ENCODE measurements around the gene PEX5L. TPM values are rescaled to one million over a fixed set of nuclear protein-coding genes. Genes with fewer than 3 reads are reported as not detected.

PEX5L gene
- total and polyA plus RNA-seq, 2 experiments from 2014 or later = 0.13 to 0.63 TPM

DNA sequence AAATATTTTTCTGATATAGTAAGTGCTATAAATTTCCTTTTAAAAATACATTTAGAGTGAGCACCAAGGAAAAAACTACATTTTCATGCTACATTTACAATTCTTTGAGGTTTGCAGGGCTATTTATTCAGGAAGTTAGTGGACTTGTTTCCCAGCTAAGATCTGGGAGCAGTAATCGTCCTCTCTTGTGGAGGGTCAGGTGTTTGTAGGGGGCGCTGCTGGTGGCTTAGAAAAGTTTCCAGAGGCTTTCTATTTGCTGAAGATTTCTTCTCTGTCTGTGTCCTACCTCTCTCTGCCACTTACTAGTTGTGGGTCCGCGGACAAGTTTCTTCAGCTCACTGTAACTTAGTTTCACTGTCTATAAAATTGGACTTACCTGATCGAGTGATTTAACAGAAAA is 163.9 kb downstream of the PEX5L start:
- H3K9me3 ChIP-seq (ENCODE audit: low read depth) = no peaks in the 10 kb centered on the region
- no peak overlapping the region for H3K27ac ChIP-seq
- no peak overlapping the region for H3K4me2 ChIP-seq
- 59% methylated on average over 5 of the region's 5 CpGs for WGBS (ENCODE audit: low lambda C conversion rate, missing lambda C conversion rate)
- H3K27me3 ChIP-seq = no peaks in the 10 kb centered on the region
- H4K20me1 ChIP-seq (ENCODE audit: insufficient read depth, poor library complexity, severe bottlenecking) = no peaks in the 10 kb centered on the region
- no peaks in the 10 kb centered on the region for H3K79me2 ChIP-seq
- no peak overlapping the region for H3K4me3 ChIP-seq
- DNase-seq (ENCODE audit: low spot score) = no peak
- TF ChIP-seq, protein P1, sequence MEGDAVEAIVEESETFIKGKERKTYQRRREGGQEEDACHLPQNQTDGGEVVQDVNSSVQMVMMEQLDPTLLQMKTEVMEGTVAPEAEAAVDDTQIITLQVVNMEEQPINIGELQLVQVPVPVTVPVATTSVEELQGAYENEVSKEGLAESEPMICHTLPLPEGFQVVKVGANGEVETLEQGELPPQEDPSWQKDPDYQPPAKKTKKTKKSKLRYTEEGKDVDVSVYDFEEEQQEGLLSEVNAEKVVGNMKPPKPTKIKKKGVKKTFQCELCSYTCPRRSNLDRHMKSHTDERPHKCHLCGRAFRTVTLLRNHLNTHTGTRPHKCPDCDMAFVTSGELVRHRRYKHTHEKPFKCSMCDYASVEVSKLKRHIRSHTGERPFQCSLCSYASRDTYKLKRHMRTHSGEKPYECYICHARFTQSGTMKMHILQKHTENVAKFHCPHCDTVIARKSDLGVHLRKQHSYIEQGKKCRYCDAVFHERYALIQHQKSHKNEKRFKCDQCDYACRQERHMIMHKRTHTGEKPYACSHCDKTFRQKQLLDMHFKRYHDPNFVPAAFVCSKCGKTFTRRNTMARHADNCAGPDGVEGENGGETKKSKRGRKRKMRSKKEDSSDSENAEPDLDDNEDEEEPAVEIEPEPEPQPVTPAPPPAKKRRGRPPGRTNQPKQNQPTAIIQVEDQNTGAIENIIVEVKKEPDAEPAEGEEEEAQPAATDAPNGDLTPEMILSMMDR (IDR thresholded peaks at IDR 0.05; ENCODE audit: poor library complexity) = no peak
- TF ChIP-seq EZH2 (IDR thresholded peaks at IDR 0.05; ENCODE audit: borderline replicate concordance) (no peak), EZH2phosphoT487 (IDR thresholded peaks at IDR 0.05; ENCODE audit: low read depth, severe bottlenecking, unreplicated experiment) (no peak)
- no peaks in the 10 kb centered on the region for H3K4me1 ChIP-seq (ENCODE audit: insufficient read depth)
- no peaks in the 10 kb centered on the region for H3K9me2 ChIP-seq (replicated peaks; ENCODE audit: insufficient read depth)
- no peaks in the 10 kb centered on the region for H3K36me3 ChIP-seq (replicated peaks; ENCODE audit: insufficient read depth, low read depth)
- H2AFZ ChIP-seq = no peak overlapping the region

DNA sequence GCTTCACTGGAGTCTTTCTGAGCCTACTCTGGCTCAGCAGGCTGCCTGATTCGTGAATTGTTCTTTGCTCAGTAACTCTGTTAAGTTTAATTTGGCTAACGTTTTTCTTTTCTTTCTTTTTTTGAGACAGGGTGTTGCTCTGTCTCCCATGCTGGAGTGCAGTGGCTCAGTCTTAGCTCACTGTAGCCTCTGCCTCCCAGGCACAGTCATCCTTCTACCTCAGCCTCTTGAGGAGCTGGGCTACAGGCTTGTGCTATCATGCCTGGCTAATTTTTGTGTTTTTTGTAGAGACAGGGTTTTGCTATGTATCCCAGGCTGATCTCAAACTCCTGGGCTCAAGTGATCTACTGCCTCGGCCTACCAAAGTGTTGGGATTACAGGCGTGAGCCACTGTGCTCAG is 165.0 kb downstream of the PEX5L start:
- Histone ChIP-seq H3K27ac (no peak overlapping the region), H3K79me2 (no peaks in the 10 kb centered on the region), H4K20me1 (ENCODE audit: insufficient read depth, poor library complexity, severe bottlenecking) (no peaks in the 10 kb centered on the region), H2AFZ (no peak overlapping the region), H3K27me3 (no peaks in the 10 kb centered on the region), H3K36me3 (replicated peaks; ENCODE audit: insufficient read depth, low read depth) (no peaks in the 10 kb centered on the region), H3K9me2 (replicated peaks; ENCODE audit: insufficient read depth) (no peaks in the 10 kb centered on the region), H3K4me1 (ENCODE audit: insufficient read depth) (no peaks in the 10 kb centered on the region), H3K4me3 (no peak overlapping the region), H3K4me2 (no peak overlapping the region), H3K9me3 (ENCODE audit: low read depth) (no peaks in the 10 kb centered on the region)
- 66% methylated on average over 4 of the region's 4 CpGs for WGBS (ENCODE audit: low lambda C conversion rate, missing lambda C conversion rate)
- TF ChIP-seq, protein P1 (IDR thresholded peaks at IDR 0.05; ENCODE audit: poor library complexity) = no peak
- no peak for TF ChIP-seq EZH2phosphoT487 (IDR thresholded peaks at IDR 0.05; ENCODE audit: low read depth, severe bottlenecking, unreplicated experiment)
- no peak for TF ChIP-seq EZH2 (IDR thresholded peaks at IDR 0.05; ENCODE audit: borderline replicate concordance)
- DNase-seq (ENCODE audit: low spot score) = no peak

DNA sequence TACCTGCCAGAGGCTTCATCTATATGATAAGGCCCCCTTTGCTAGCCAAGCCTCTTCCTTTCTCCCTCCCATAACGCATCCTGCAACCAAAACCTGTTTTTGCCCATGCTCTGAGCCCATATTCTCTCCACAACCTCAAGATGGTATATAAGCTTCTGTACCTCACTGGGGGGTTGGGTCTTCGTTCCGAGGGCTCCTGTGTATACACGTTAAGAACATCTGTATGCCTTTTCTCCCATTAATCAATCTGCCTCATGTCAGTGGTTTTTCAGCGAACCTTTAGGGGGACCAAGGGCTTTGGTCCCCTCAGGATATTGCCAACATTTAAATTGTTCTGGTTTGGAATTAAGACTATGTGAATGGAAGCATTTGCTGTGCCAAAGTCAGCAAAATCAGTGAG is 168.0 kb downstream of the PEX5L start:
- WGBS (ENCODE audit: low lambda C conversion rate, missing lambda C conversion rate) = 68% methylated on average over 5 of the region's 5 CpGs
- no peak overlapping the region for H3K4me3 ChIP-seq
- no peak overlapping the region for H2AFZ ChIP-seq
- no peak overlapping the region for H3K27ac ChIP-seq
- no peak for TF ChIP-seq EZH2phosphoT487 (IDR thresholded peaks at IDR 0.05; ENCODE audit: low read depth, severe bottlenecking, unreplicated experiment)
- TF ChIP-seq, protein P1 (IDR thresholded peaks at IDR 0.05; ENCODE audit: poor library complexity) = no peak
- no peak for TF ChIP-seq EZH2 (IDR thresholded peaks at IDR 0.05; ENCODE audit: borderline replicate concordance)
- no peak for DNase-seq (ENCODE audit: low spot score)
- no peaks in the 10 kb centered on the region for H3K36me3 ChIP-seq (replicated peaks; ENCODE audit: insufficient read depth, low read depth)
- H4K20me1 ChIP-seq (ENCODE audit: insufficient read depth, poor library complexity, severe bottlenecking) = no peaks in the 10 kb centered on the region
- no peaks in the 10 kb centered on the region for H3K4me1 ChIP-seq (ENCODE audit: insufficient read depth)
- no peaks in the 10 kb centered on the region for H3K9me3 ChIP-seq (ENCODE audit: low read depth)
- H3K4me2 ChIP-seq = no peak overlapping the region
- no peaks in the 10 kb centered on the region for H3K79me2 ChIP-seq
- no peaks in the 10 kb centered on the region for H3K9me2 ChIP-seq (replicated peaks; ENCODE audit: insufficient read depth)
- H3K27me3 ChIP-seq = no peaks in the 10 kb centered on the region

DNA sequence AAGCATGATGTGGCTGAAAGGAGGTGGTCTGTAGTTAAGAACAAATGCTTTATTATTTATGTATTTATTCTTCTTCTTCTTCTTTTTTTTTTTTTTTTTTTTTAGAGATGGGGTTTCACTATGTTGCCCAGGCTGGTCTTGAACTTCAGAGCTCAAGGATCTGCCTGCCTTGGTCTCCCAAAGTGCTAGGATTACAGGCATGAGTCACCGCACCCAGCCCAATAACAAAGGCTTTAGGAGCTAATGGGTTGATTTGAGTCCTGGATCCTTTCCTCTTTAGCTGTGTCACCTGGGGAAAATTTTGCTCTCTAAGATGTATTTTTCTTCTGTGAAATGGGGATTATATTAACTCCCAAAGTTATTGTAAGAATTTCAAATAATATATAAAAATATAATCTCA is 168.8 kb downstream of the PEX5L start:
- Histone ChIP-seq H3K4me2 (no peak overlapping the region), H3K27me3 (no peaks in the 10 kb centered on the region), H3K9me2 (replicated peaks; ENCODE audit: insufficient read depth) (no peaks in the 10 kb centered on the region), H2AFZ (no peak overlapping the region), H3K36me3 (replicated peaks; ENCODE audit: insufficient read depth, low read depth) (no peaks in the 10 kb centered on the region), H3K9me3 (ENCODE audit: low read depth) (no peaks in the 10 kb centered on the region), H4K20me1 (ENCODE audit: insufficient read depth, poor library complexity, severe bottlenecking) (no peaks in the 10 kb centered on the region), H3K4me3 (no peak overlapping the region), H3K27ac (no peak overlapping the region), H3K79me2 (no peaks in the 10 kb centered on the region), H3K4me1 (ENCODE audit: insufficient read depth) (no peaks in the 10 kb centered on the region)
- no peak for DNase-seq (ENCODE audit: low spot score)
- 89% methylated on average over 1 of the region's 1 CpG for WGBS (ENCODE audit: low lambda C conversion rate, missing lambda C conversion rate)
- TF ChIP-seq, protein P1 (IDR thresholded peaks at IDR 0.05; ENCODE audit: poor library complexity) = no peak
- no peak for TF ChIP-seq EZH2 (IDR thresholded peaks at IDR 0.05; ENCODE audit: borderline replicate concordance)
- no peak for TF ChIP-seq EZH2phosphoT487 (IDR thresholded peaks at IDR 0.05; ENCODE audit: low read depth, severe bottlenecking, unreplicated experiment)
